Stomach smooth muscle (tissue), 2 donors: ENCODE measurements around the gene GSTO2.

Experiments used
- H3K27ac ChIP-seq: one replicate; pipeline ENCODE4 v1.7.0; 2013; ENCODE audit warnings: mild to moderate bottlenecking, low read length, inconsistent platforms
- H3K27me3 ChIP-seq, 2 donors: one replicate each; pipeline ENCODE4 v1.7.0; 2013; ENCODE audit warnings: low read length in 2 of 2; ENCODE audit not compliant: insufficient read depth in 2 of 2, control insufficient read depth in 1 of 2
- H3K36me3 ChIP-seq, 2 donors: one replicate each; pipeline ENCODE4 v1.7.0; 2013; ENCODE audit warnings: low read length in 2 of 2; ENCODE audit not compliant: control insufficient read depth in 2 of 2, insufficient read depth in 2 of 2
- H3K4me1 ChIP-seq: one replicate; pipeline ENCODE4 v1.7.0; 2013; ENCODE audit warnings: low read length; ENCODE audit not compliant: control insufficient read depth, insufficient read depth
- H3K4me3 ChIP-seq, 2 donors: one replicate each; pipeline ENCODE4 v1.7.0; 2013; ENCODE audit warnings: low read length in 2 of 2
- H3K9ac ChIP-seq, 2 donors: one replicate each; pipeline ENCODE4 v1.7.0; 2013; ENCODE audit warnings: low read length in 2 of 2, mild to moderate bottlenecking in 1 of 2
- H3K9me3 ChIP-seq, 2 donors: one replicate each; pipeline ENCODE4 v1.7.0; 2013; ENCODE audit warnings: low read length in 2 of 2; ENCODE audit not compliant: control insufficient read depth in 2 of 2
- donor health status: healthy.
- donor health status: Pancreatic carcinoma.

GSTO2 gene

GRCh38 chr10:104253606-104254410 is 15.2 kb upstream of the GSTO2 start:
- no peaks in the 10 kb centered on the region for H3K27me3 ChIP-seq
- H3K27ac ChIP-seq, result peak overlapping the region; percentile 94
- peak overlapping the region; percentile 75 to 91 for H3K9ac ChIP-seq
- H3K36me3 ChIP-seq, result peaks cover 4 to 8% of the 10 kb centered on the region in 2 donors
- H3K4me3 ChIP-seq, result peak overlapping the region; percentile 58 to 93
- H3K4me1 ChIP-seq, result peaks cover 13% of the 10 kb centered on the region
- H3K9me3 ChIP-seq, result no peaks in the 10 kb centered on the region

GRCh38 chr10:104254493-104255310 is 14.3 kb upstream of the GSTO2 start, which contains the start of gene GSTO1:
TSS of gene GSTO1 (plus strand) at chr10:104254892. CDS start at chr10:104254929, 37 bp downstream.
- H3K4me1 ChIP-seq, result peaks cover 13% of the 10 kb centered on the region
- no peaks in the 10 kb centered on the region for H3K27me3 ChIP-seq
- H3K27ac ChIP-seq, result peak within 1 kb of the TSS; percentile 94
- peaks cover 7 to 10% of the 10 kb centered on the region in 2 donors for H3K36me3 ChIP-seq
- peak within 1 kb of the TSS; percentile 58 to 93 for H3K4me3 ChIP-seq
- H3K9ac ChIP-seq, result peak within 1 kb of the TSS; percentile 75 to 91
- H3K9me3 ChIP-seq, result no peaks in the 10 kb centered on the region

- Histone ChIP-seq H3K9ac (peak overlapping the region; percentile 75 to 91), H3K36me3 (peaks cover 14 to 18% of the 10 kb centered on the region in 2 donors), H3K4me1 (peaks cover 15% of the 10 kb centered on the region)
Observed at GRCh38 chr10:104255311-104255981, 13.5 kb upstream of the GSTO2 start.

GRCh38 chr10:104256335-104256961 is 12.5 kb upstream of the GSTO2 start:
- Histone ChIP-seq H3K9me3 (no peaks in the 10 kb centered on the region), H3K4me1 (peaks cover 15% of the 10 kb centered on the region), H3K36me3 (peaks cover 18 to 24% of the 10 kb centered on the region in 2 donors), H3K4me3 (peak overlapping the region; percentile 58 to 93), H3K9ac (peak overlapping the region in 1 of 2 donors; percentile 75), H3K27me3 (no peaks in the 10 kb centered on the region), H3K27ac (no peak overlapping the region)

More at GRCh38 chr10:104255311-104255981, 13.5 kb upstream of the GSTO2 start:
- Histone ChIP-seq H3K9me3 (no peaks in the 10 kb centered on the region), H3K27ac (peak overlapping the region; percentile 94), H3K27me3 (no peaks in the 10 kb centered on the region), H3K4me3 (peak overlapping the region; percentile 58 to 93)

- Histone ChIP-seq H3K27ac (no peak overlapping the region), H3K9ac (no peak overlapping the region), H3K4me1 (peaks cover 15% of the 10 kb centered on the region), H3K36me3 (peaks cover 25 to 32% of the 10 kb centered on the region in 2 donors), H3K9me3 (no peaks in the 10 kb centered on the region), H3K27me3 (no peaks in the 10 kb centered on the region), H3K4me3 (no peak overlapping the region)
Observed at GRCh38 chr10:104257235-104257634, 11.7 kb upstream of the GSTO2 start.

GRCh38 chr10:104258209-104258608 is 10.8 kb upstream of the GSTO2 start:
- peaks cover 15% of the 10 kb centered on the region for H3K4me1 ChIP-seq
- H3K9me3 ChIP-seq, result no peaks in the 10 kb centered on the region
- no peaks in the 10 kb centered on the region for H3K27me3 ChIP-seq
- no peak overlapping the region for H3K4me3 ChIP-seq
- H3K9ac ChIP-seq, result no peak overlapping the region
- peaks cover 30 to 38% of the 10 kb centered on the region in 2 donors for H3K36me3 ChIP-seq
- H3K27ac ChIP-seq, result no peak overlapping the region

GRCh38 chr10:104259456-104259855 is 9.5 kb upstream of the GSTO2 start:
- H3K27me3 ChIP-seq, result no peaks in the 10 kb centered on the region
- no peaks in the 10 kb centered on the region for H3K9me3 ChIP-seq
- peak overlapping the region; percentile 64 for H3K27ac ChIP-seq
- H3K4me1 ChIP-seq, result peaks cover 6% of the 10 kb centered on the region
- peaks cover 33 to 40% of the 10 kb centered on the region in 2 donors for H3K36me3 ChIP-seq
- H3K9ac ChIP-seq, result no peak overlapping the region
- no peak overlapping the region for H3K4me3 ChIP-seq

GRCh38 chr10:104259999-104260774 is 8.8 kb upstream of the GSTO2 start:
- H3K9me3 ChIP-seq, result no peaks in the 10 kb centered on the region
- peak overlapping the region in 1 of 2 donors; percentile 24 for H3K4me3 ChIP-seq
- H3K9ac ChIP-seq, result peak overlapping the region in 1 of 2 donors; percentile 37
- H3K4me1 ChIP-seq, result peaks cover 4% of the 10 kb centered on the region
- H3K27me3 ChIP-seq, result no peaks in the 10 kb centered on the region
- H3K27ac ChIP-seq, result peak overlapping the region; percentile 64
- peaks cover 35 to 44% of the 10 kb centered on the region in 2 donors for H3K36me3 ChIP-seq

- Histone ChIP-seq H3K4me1 (peaks cover 2% of the 10 kb centered on the region), H3K27me3 (no peaks in the 10 kb centered on the region), H3K36me3 (peaks cover 38 to 44% of the 10 kb centered on the region in 2 donors), H3K9me3 (no peaks in the 10 kb centered on the region), H3K4me3 (no peak overlapping the region), H3K9ac (no peak overlapping the region), H3K27ac (peak overlapping the region; percentile 64)
Observed at GRCh38 chr10:104260775-104261115, 8.2 kb upstream of the GSTO2 start.
